Osteoblast (primary cell): Measurements from ENCODE around the gene SRGAP2. TPM values are rescaled to one million over a fixed set of nuclear protein-coding genes. Genes with fewer than 3 reads are reported as not detected.
"Not testable (repeated sequence)": the region's sequence is repeated elsewhere in the genome, so short reads cannot be mapped to it uniquely, and the experiment has no call there.

Experiments
- DNase-seq: peaks from one replicate; pipeline ENCODE4 v3.0.0; 2011; ENCODE audit warnings: low spot score, mixed read lengths; ENCODE audit not compliant: insufficient read length; ENCODE audit errors: missing footprints
- H2AFZ ChIP-seq: 2 replicates; pipeline ENCODE4 v1.6.0; 2011; ENCODE audit warnings: mild to moderate bottlenecking, low read length
- H3K27ac ChIP-seq: 2 replicates; pipeline ENCODE4 v1.5.1; 2011; ENCODE audit warnings: mild to moderate bottlenecking, low read depth, low read length, moderate library complexity
- H3K27me3 ChIP-seq: 2 replicates; pipeline ENCODE4 v1.6.0; 2012; ENCODE audit warnings: mild to moderate bottlenecking, control low read depth, inconsistent platforms, low read length, moderate library complexity; ENCODE audit not compliant: insufficient read depth
- H3K36me3 ChIP-seq: 2 replicates; pipeline ENCODE4 v1.5.1; 2011; ENCODE audit warnings: mild to moderate bottlenecking, low read length, control low read depth, moderate library complexity; ENCODE audit not compliant: insufficient read depth
- H3K4me1 ChIP-seq: 2 replicates; pipeline ENCODE4 v1.5.1; 2011; ENCODE audit warnings: mild to moderate bottlenecking, low read length, control low read depth, moderate library complexity; ENCODE audit not compliant: insufficient read depth
- H3K4me2 ChIP-seq: 2 replicates; pipeline ENCODE4 v1.6.0; 2011; ENCODE audit warnings: mild to moderate bottlenecking, low read length; ENCODE audit not compliant: insufficient read depth
- H3K4me3 ChIP-seq: fragments of 200-600 bp; sonication (generic); 3 replicates; pipeline ENCODE4 v1.5.1; 2012; ENCODE audit warnings: mild to moderate bottlenecking, low read length, inconsistent platforms; ENCODE audit not compliant: insufficient read depth
- H3K79me2 ChIP-seq: 2 replicates; pipeline ENCODE4 v1.6.0; 2012; ENCODE audit warnings: mild to moderate bottlenecking, low read length, control low read depth, inconsistent platforms; ENCODE audit not compliant: insufficient read depth
- H3K9me3 ChIP-seq: 2 replicates; pipeline ENCODE4 v1.5.1; 2011; ENCODE audit warnings: low read depth, low read length, control low read depth
- H4K20me1 ChIP-seq: 2 replicates; pipeline ENCODE4 v1.6.0; 2012; ENCODE audit warnings: mild to moderate bottlenecking, low read length, control low read depth; ENCODE audit not compliant: insufficient read depth
- total RNA-seq: library from RNA; depleted of rRNA; stranded (reverse); fragments of >200 nt; gene quantifications from 2 replicates; pipeline ENCODE4 v1.2.3, GENCODE V29; 2012

The SRGAP2 gene
- total RNA-seq, 1 donor = 56.8 TPM

- not testable (repeated sequence) for H3K9me3 ChIP-seq, H3K79me2 ChIP-seq, H3K36me3 ChIP-seq, H3K4me2 ChIP-seq, H2AFZ ChIP-seq, H3K4me1 ChIP-seq, H4K20me1 ChIP-seq, H3K27me3 ChIP-seq, DNase-seq, H3K27ac ChIP-seq, H3K4me3 ChIP-seq
These were observed 49.5 kb downstream of the SRGAP2 start for GRCh38 chr1:206252680-206253335.

Other genes starting within 250 kb of the SRGAP2 start
- gene RAB7B, start 200.1 kb upstream of the SRGAP2 start, total RNA-seq = 7.6 and 7.7 TPM in 2 replicates
- gene CTSE, start 179.6 kb upstream of the SRGAP2 start, total RNA-seq = not detected in 2 replicates
- not detected in 2 replicates for gene RHEX, start 150.4 kb upstream of the SRGAP2 start, total RNA-seq
- gene AVPR1B, start 86.2 kb upstream of the SRGAP2 start, total RNA-seq = not detected in 2 replicates
- gene FAM72A, start 702 bp upstream of the SRGAP2 start, total RNA-seq = 2.2 and 3.2 TPM in 2 replicates